Hepatic stellate cell (primary cell): ENCODE measurements around the gene CHRNA9.
"Not testable (repeated sequence)": the region's sequence is repeated elsewhere in the genome, so short reads cannot be mapped to it uniquely, and the experiment has no call there.

Experiments
- DNase-seq: peaks from one replicate; pipeline ENCODE4 v3.0.0; 2011; ENCODE audit warnings: low spot score

CHRNA9 gene

GRCh38 chr4:40380647-40381046 is 45.5 kb downstream of the CHRNA9 start:
- DNase-seq: no peak

- no peak for DNase-seq
These were observed 53.1 kb downstream of the CHRNA9 start for GRCh38 chr4:40388239-40388638.

GRCh38 chr4:40389986-40390385 is 54.9 kb downstream of the CHRNA9 start:
- DNase-seq: no peak

GRCh38 chr4:40392241-40392640 is 57.1 kb downstream of the CHRNA9 start:
- DNase-seq: not testable (repeated sequence)

- DNase-seq: no peak
These were observed 59.1 kb downstream of the CHRNA9 start for GRCh38 chr4:40394236-40394635.

- no peak for DNase-seq
These were observed 60.2 kb downstream of the CHRNA9 start for GRCh38 chr4:40395166-40395900.

- DNase-seq: no peak
These were observed 61.0 kb downstream of the CHRNA9 start for GRCh38 chr4:40395908-40396793.

- no peak for DNase-seq
These were observed 64.4 kb downstream of the CHRNA9 start for GRCh38 chr4:40399578-40399977.

- no peak for DNase-seq
These were observed 66.0 kb downstream of the CHRNA9 start for GRCh38 chr4:40401096-40401495.

- no peak for DNase-seq
These were observed 66.5 kb downstream of the CHRNA9 start for GRCh38 chr4:40401631-40402030.

- DNase-seq: no peak
These were observed 67.4 kb downstream of the CHRNA9 start for GRCh38 chr4:40402556-40402955.

GRCh38 chr4:40403081-40403480 is 67.9 kb downstream of the CHRNA9 start:
- no peak for DNase-seq
